PFSK-1 (cell line): ENCODE measurements around the gene SYCP2.

Experiments used
- FOXP2 ChIP-seq: optimal IDR thresholded peaks from 2 replicates; pipeline ENCODE3; 2011; ENCODE audit warnings: borderline replicate concordance, control low read depth, inconsistent platforms; ENCODE audit not compliant: insufficient read depth; ENCODE audit errors: extremely low read length, extremely low read depth
- POLR2AphosphoS5 ChIP-seq: IDR thresholded peaks from 2 replicates; pipeline ENCODE4 v1.6.1; 2012; ENCODE audit warnings: low read depth, mild to moderate bottlenecking, control low read depth, low read length, moderate library complexity
- REST ChIP-seq, 2 experiments: IDR thresholded peaks; 2 replicates each; pipeline versions ENCODE4 v1.6.1 to v1.8.0; 2011 to 2012; ENCODE audit warnings: low read depth in 2 of 2, low read length in 2 of 2, control low read depth in 1 of 2, inconsistent platforms in 1 of 2, mild to moderate bottlenecking in 1 of 2, moderate library complexity in 1 of 2; ENCODE audit not compliant: insufficient read depth in 1 of 2
- SIN3A ChIP-seq: IDR thresholded peaks from 2 replicates; pipeline ENCODE4 v1.6.1; 2012; ENCODE audit warnings: mild to moderate bottlenecking, low read length, moderate library complexity, borderline replicate concordance; ENCODE audit not compliant: insufficient read depth
- TAF1 ChIP-seq: IDR thresholded peaks from 2 replicates; pipeline ENCODE4 v1.6.1; 2012; ENCODE audit warnings: low read length, control low read depth, borderline replicate concordance; ENCODE audit not compliant: insufficient read depth

Gene SYCP2

GRCh38 chr20:59821788-59822187 is 111.6 kb downstream of the SYCP2 start:
- no peak for TF ChIP-seq TAF1
- no peak for TF ChIP-seq FOXP2
- no peak for TF ChIP-seq POLR2AphosphoS5
- no peak for TF ChIP-seq SIN3A
- no peak for TF ChIP-seq REST (IDR thresholded peaks at IDR 0.05; ENCODE audit: insufficient read depth in 1 of 2, low read depth in 2 of 2, low read length in 2 of 2)

GRCh38 chr20:59821201-59821600 is 112.2 kb downstream of the SYCP2 start:
- TF ChIP-seq POLR2AphosphoS5 (no peak), SIN3A (no peak), FOXP2 (no peak), REST (IDR thresholded peaks at IDR 0.05; ENCODE audit: insufficient read depth in 1 of 2, low read depth in 2 of 2, low read length in 2 of 2) (no peak), TAF1 (no peak)

DNA sequence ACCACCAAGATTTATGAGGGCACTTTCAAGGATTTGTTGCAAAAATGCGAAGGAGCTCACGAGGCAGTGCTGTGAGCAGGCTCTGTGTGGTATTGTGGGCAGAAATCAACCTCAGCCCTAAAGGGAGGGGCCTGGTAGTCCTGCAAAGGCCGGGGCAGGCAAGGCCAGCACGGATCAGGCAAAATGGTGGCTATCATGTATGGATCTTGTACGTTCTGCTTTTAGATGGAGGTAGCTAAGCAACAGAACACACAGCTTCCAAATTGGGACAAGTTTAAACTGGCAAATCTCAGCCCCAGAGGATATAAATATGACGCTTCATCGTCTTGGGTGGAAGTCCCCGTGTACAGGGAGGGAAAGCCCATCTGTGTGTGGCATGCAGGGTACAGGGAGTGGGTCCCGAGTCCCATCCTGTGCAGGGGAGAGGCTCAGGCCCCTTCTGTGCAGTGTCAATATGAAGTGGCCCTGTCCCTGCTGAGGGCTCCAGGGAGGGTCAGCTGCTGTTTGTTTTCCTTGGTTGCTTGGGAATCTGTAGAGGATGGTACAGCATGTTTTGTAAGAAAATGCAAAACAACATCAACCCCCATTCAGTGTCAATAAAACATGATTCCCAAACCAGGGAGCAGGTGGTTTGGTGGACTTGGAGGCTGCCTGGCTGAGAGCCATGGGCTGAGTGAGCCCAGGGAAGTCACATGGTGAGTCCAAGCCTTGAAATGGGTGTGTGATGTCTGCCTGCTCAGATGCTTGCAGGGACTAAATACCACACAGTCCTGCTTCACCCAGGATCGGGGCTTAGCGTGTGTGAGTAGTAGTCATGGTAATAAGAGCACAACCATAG is 113.0 kb downstream of the SYCP2 start:
- no peak for TF ChIP-seq REST (IDR thresholded peaks at IDR 0.05; ENCODE audit: insufficient read depth in 1 of 2, low read depth in 2 of 2, low read length in 2 of 2)
- TF ChIP-seq POLR2AphosphoS5: no peak
- no peak for TF ChIP-seq TAF1
- no peak for TF ChIP-seq SIN3A
- no peak for TF ChIP-seq FOXP2

GRCh38 chr20:59819496-59820203 is 113.8 kb downstream of the SYCP2 start:
- TF ChIP-seq REST (IDR thresholded peaks at IDR 0.05; ENCODE audit: insufficient read depth in 1 of 2, low read depth in 2 of 2, low read length in 2 of 2): no peak
- TF ChIP-seq TAF1: no peak
- TF ChIP-seq FOXP2: no peak
- TF ChIP-seq POLR2AphosphoS5: no peak
- no peak for TF ChIP-seq SIN3A
